Measurements from ENCODE around the gene LINC00237. TPM values are rescaled to one million over a fixed set of nuclear protein-coding genes. Genes with fewer than 3 reads are reported as not detected.
A peak's percentile ranks its signal among the peaks of the same experiment; 100 is the strongest.

LINC00237 gene
- total and polyA plus RNA-seq, 12 donors: 0.14 TPM; not detected in 11

DNA sequence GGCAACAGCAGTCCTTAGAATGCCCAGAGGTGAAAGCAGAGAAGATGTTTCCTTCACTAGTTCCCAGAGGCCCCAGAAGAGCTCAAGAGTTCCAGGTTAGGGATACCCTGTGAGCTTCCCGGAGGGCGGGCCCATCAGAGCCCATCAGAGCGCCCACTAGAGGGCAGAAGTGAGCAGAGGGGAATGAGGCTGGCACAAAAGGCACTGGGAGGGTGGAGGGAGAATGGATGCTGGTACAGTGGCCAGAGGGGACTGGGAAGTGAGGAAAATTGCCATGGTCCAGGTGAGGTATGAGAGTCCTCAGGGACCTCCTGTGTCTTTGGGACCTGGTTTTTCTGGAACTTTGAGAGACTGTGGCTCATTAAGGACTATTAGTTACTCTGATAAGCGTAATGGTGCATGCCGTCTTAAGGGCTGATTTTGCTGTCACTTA is 57.3 kb downstream of the LINC00237 start:
- H3K4me3 ChIP-seq: no peak overlapping the region
- H3K27ac ChIP-seq: no peak overlapping the region
- no peaks in the 10 kb centered on the region for H3K36me3 ChIP-seq (replicated peaks in 1 of 2)
- intact Hi-C loops (cut with DNase I): no loop called here
- no peaks in the 10 kb centered on the region for H3K9me3 ChIP-seq (replicated peaks in 1 of 3)
- TF ChIP-seq, protein P1, sequence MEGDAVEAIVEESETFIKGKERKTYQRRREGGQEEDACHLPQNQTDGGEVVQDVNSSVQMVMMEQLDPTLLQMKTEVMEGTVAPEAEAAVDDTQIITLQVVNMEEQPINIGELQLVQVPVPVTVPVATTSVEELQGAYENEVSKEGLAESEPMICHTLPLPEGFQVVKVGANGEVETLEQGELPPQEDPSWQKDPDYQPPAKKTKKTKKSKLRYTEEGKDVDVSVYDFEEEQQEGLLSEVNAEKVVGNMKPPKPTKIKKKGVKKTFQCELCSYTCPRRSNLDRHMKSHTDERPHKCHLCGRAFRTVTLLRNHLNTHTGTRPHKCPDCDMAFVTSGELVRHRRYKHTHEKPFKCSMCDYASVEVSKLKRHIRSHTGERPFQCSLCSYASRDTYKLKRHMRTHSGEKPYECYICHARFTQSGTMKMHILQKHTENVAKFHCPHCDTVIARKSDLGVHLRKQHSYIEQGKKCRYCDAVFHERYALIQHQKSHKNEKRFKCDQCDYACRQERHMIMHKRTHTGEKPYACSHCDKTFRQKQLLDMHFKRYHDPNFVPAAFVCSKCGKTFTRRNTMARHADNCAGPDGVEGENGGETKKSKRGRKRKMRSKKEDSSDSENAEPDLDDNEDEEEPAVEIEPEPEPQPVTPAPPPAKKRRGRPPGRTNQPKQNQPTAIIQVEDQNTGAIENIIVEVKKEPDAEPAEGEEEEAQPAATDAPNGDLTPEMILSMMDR (IDR thresholded peaks at IDR 0.05): peak; percentile 32 to 52 (median 42)
- no peak for TF ChIP-seq POLR2A (IDR thresholded peaks at IDR 0.05)
- 54 to 81% (median 57%) methylated on average over 2 to 5 of the region's 5 CpGs for WGBS, 4 donors
- DNase-seq: peak in 5 of 7 donors; percentile 17 to 47 (median 26)
- peaks cover 4% of the 10 kb centered on the region for H3K27me3 ChIP-seq
- H3K4me1 ChIP-seq (replicated peaks in 1 of 2): no peaks in the 10 kb centered on the region

GRCh38 chr20:21047981-21048380 is 58.2 kb downstream of the LINC00237 start:
- Histone ChIP-seq H3K9me3 (replicated peaks in 1 of 3) (no peaks in the 10 kb centered on the region), H3K27me3 (peaks cover 2% of the 10 kb centered on the region), H3K36me3 (replicated peaks in 1 of 2) (no peaks in the 10 kb centered on the region), H3K4me1 (replicated peaks in 1 of 2) (no peaks in the 10 kb centered on the region), H3K27ac (no peak overlapping the region), H3K4me3 (no peak overlapping the region)
- WGBS, 4 donors: 68 to 74% (median 72%) methylated on average over 6 of the region's 6 CpGs
- intact Hi-C loops (cut with DNase I): no loop called here
- TF ChIP-seq, protein P1 (IDR thresholded peaks at IDR 0.05): no peak
- TF ChIP-seq POLR2A (IDR thresholded peaks at IDR 0.05): no peak
- no peak for DNase-seq

DNA sequence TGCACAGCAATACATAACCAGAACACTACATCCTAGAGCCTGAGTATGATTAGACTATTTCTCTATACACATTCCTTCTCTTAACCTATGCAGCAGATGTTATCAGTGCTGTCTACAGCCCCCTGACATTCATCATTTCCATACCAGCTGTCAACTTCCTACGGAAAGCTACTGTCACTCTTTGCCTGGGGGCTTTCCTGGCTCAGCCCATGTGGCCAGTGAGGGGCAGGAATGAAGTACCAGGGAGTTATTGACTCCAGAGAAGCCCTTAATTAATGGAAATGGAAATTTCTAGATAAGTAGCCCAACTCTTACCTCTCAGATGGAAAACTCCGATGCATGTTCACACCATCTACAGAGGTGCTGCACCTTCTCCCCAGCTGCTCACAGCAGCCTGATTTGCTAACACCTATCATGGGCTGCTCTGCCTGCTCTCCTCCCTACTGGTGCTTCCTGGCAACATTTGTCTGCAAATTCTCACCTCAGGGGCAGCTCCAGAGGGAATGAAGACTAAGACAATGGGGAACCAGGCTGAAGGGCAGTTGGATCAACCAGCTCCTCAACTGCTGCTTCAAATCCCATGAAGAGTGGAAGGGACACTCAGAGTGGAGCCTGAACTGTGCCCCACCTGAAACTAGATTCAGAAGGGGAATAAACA is 59.6 kb downstream of the LINC00237 start:
- H3K9me3 ChIP-seq (replicated peaks in 1 of 3): no peaks in the 10 kb centered on the region
- no peaks in the 10 kb centered on the region for H3K27me3 ChIP-seq
- no peaks in the 10 kb centered on the region for H3K4me1 ChIP-seq (replicated peaks in 1 of 2)
- no peaks in the 10 kb centered on the region for H3K36me3 ChIP-seq (replicated peaks in 1 of 2)
- no peak overlapping the region for H3K4me3 ChIP-seq
- intact Hi-C loops (cut with DNase I): no loop called here
- TF ChIP-seq POLR2A (IDR thresholded peaks at IDR 0.05): no peak
- TF ChIP-seq, protein P1 (IDR thresholded peaks at IDR 0.05): no peak
- 22 to 57% (median 34%) methylated on average over 2 of the region's 2 CpGs for WGBS, 4 donors
- DNase-seq: no peak
- no peak overlapping the region for H3K27ac ChIP-seq

Small RNA genes lying within 50 kb of the gene (small RNA-seq; reads per million reads assigned to genes)
- 0 reads per million in 2 donors for gene RNA5SP477

Other genes with a start within 250 kb of the LINC00237 start
- gene KIZ, start 19.7 kb upstream of the LINC00237 start, total RNA-seq: 10 to 100 TPM; 11.3 to 62.9 (median 14.6) TPM
- 10 to 100 TPM; 10.4 to 21.2 (median 15.9) TPM for gene KIZ, start 19.7 kb upstream of the LINC00237 start, polyA plus RNA-seq
- 10 to 100 TPM; 58.6 to 84.0 (median 65.7) TPM for gene XRN2, start 197.0 kb upstream of the LINC00237 start, total RNA-seq
- gene XRN2, start 197.0 kb upstream of the LINC00237 start, polyA plus RNA-seq: 10 to 100 TPM; 12.9 to 89.6 (median 16.0) TPM

All from adrenal gland (tissue), 12 donors.